K562 (cell line): ENCODE results near the gene MAP4K4. TPM values are rescaled to one million over a fixed set of nuclear protein-coding genes. Genes with fewer than 3 reads are reported as not detected.

Experiments
- ATAC-seq: fragments of 200-7000 bp; cut with Tn5 transposase; 3 replicates; pipeline ENCODE4 v1.9.1; 2020; ENCODE audit warnings: moderate library complexity
- BruUV-seq: library from RNA; stranded (reverse); fragments of 400-500 nt; replicated peaks from 2 replicates; lab custom pipeline; 2021; lab: Mats Ljungman, UMichigan
- CTCF ChIA-PET: fragments of 300-600 bp; formaldehyde crosslinking; extraction: SDS; loops from one replicate; lab custom pipeline; 2021; ENCODE audit warnings: low intra/inter-chr PET ratio; lab: Yijun Ruan, JAX
- POLR2A ChIA-PET: fragments of 300-600, 350-650 bp; sonication (Branson Sonifier 250); formaldehyde crosslinking; extraction: SDS; loops from one replicate; lab custom pipeline; 2021; ENCODE audit warnings: antibody characterized with exemption, inconsistent platforms; lab: Yijun Ruan, JAX
- DNase-seq, 4 experiments: peaks; one replicate each; pipeline versions ENCODE4 v3.0.0 to v3.0.0-alpha.2; 2011 to 2018; ENCODE audit warnings: low spot score in 3 of 4, mixed read lengths in 3 of 4; ENCODE audit errors: extremely low read depth in 1 of 4
- FAIRE-seq: peaks from 2 replicates; lab custom pipeline; 2011; peaks lifted over from hg19 to GRCh38; lab: Jason Lieb, UNC
- H2AFZ ChIP-seq: 2 replicates; pipeline ENCODE4 v1.6.0; 2011; ENCODE audit warnings: low read depth, low read length, control low read depth, inconsistent platforms
- H3K27ac ChIP-seq: fragments of 200-600 bp; 3 replicates; pipeline ENCODE4 v1.8.0; 2011; ENCODE audit warnings: low read depth, mild to moderate bottlenecking, control low read depth, inconsistent platforms, low read length, moderate library complexity, mixed read lengths; ENCODE audit errors: extremely low read depth
- H3K27me3 ChIP-seq, 2 experiments: fragments of 300-600 bp in 1 of 2; 2 replicates in 1 of 2; 3 replicates in 1 of 2; pipeline versions ENCODE4 v1.6.0 to v1.8.0; 2011; ENCODE audit warnings: inconsistent platforms in 2 of 2, low read length in 2 of 2, mild to moderate bottlenecking in 1 of 2, mixed read lengths in 1 of 2, moderate library complexity in 1 of 2; ENCODE audit not compliant: control insufficient read depth in 2 of 2, insufficient read depth in 2 of 2
- H3K36me3 ChIP-seq: fragments of 300-600 bp; 3 replicates; pipeline ENCODE4 v1.8.0; 2011; ENCODE audit warnings: mild to moderate bottlenecking, low read length, inconsistent platforms; ENCODE audit not compliant: control insufficient read depth, insufficient read depth
- H3K4me1 ChIP-seq, 2 experiments: fragments of 200-600 bp in 1 of 2; replicated peaks in 1 of 2; 2 replicates in 1 of 2; 3 replicates in 1 of 2; pipeline versions ENCODE4 v1.5.1 to v1.8.0; 2011; ENCODE audit warnings: inconsistent platforms in 2 of 2, low read length in 2 of 2, mild to moderate bottlenecking in 1 of 2, mixed read lengths in 1 of 2, moderate library complexity in 1 of 2; ENCODE audit not compliant: control insufficient read depth in 2 of 2, insufficient read depth in 2 of 2
- H3K4me2 ChIP-seq: 2 replicates; pipeline ENCODE4 v1.6.1; 2011; ENCODE audit warnings: low read length, control low read depth, inconsistent platforms, mixed read lengths; ENCODE audit not compliant: insufficient read depth
- H3K4me3 ChIP-seq: fragments of 200-600 bp; sonication (generic), shearing (Covaris generic); 2 replicates; pipeline ENCODE4 v1.5.1; 2016; ENCODE audit warnings: control low read depth, inconsistent platforms
- H3K79me2 ChIP-seq: fragments of 200-600 bp; 3 replicates; pipeline ENCODE4 v1.8.0; 2011; ENCODE audit warnings: low read length, inconsistent platforms; ENCODE audit not compliant: control insufficient read depth, insufficient read depth
- H3K9ac ChIP-seq, 2 experiments: 2 replicates each; pipeline versions ENCODE4 v1.6.0 to v1.6.1; 2011; ENCODE audit warnings: low read depth in 2 of 2, low read length in 2 of 2, control low read depth in 1 of 2, inconsistent platforms in 1 of 2, mild to moderate bottlenecking in 1 of 2, mixed read lengths in 1 of 2; ENCODE audit not compliant: insufficient read depth in 1 of 2
- H3K9me1 ChIP-seq: one replicate; pipeline ENCODE4 v1.6.0; 2011; ENCODE audit warnings: inconsistent platforms, mild to moderate bottlenecking, low read length, moderate library complexity; ENCODE audit not compliant: control insufficient read depth, insufficient read depth
- H3K9me3 ChIP-seq: replicated peaks from 2 replicates; pipeline ENCODE4 v1.5.1; 2011; ENCODE audit warnings: low read depth, low read length, inconsistent platforms; ENCODE audit not compliant: control insufficient read depth, insufficient read depth
- H4K20me1 ChIP-seq: replicated peaks from 2 replicates; pipeline ENCODE4 v1.6.1; 2011; ENCODE audit warnings: low read length, inconsistent platforms, mixed read lengths; ENCODE audit not compliant: control insufficient read depth, insufficient read depth
- BRF2 ChIP-seq: IDR thresholded peaks from 3 replicates; pipeline ENCODE4 v1.6.1; 2011; ENCODE audit warnings: borderline replicate concordance, mild to moderate bottlenecking; ENCODE audit not compliant: insufficient read length, insufficient read depth
- CTCFL ChIP-seq: IDR thresholded peaks from 2 replicates; pipeline ENCODE4 v1.6.1; 2011; ENCODE audit warnings: borderline replicate concordance, low read depth, mild to moderate bottlenecking, moderate library complexity, low read length; ENCODE audit not compliant: insufficient read depth, poor library complexity, severe bottlenecking
- HNRNPL ChIP-seq: fragments of 200-400 bp; formaldehyde crosslinking; IDR thresholded peaks from 2 replicates; pipeline ENCODE4 v1.6.1; 2017; ENCODE audit warnings: low read depth, mild to moderate bottlenecking, low read length
- ILK ChIP-seq: fragments of 450-650 bp; IDR thresholded peaks from 2 replicates; pipeline ENCODE4 v1.6.1; 2016; ENCODE audit warnings: missing genetic modification characterization, low read depth, mild to moderate bottlenecking, missing compliant biosample characterization, moderate library complexity, borderline replicate concordance
- KAT8 ChIP-seq: fragments of 450-650 bp; IDR thresholded peaks from 2 replicates; pipeline ENCODE4 v1.6.1; 2016; ENCODE audit warnings: low read depth, mild to moderate bottlenecking
- LCOR ChIP-seq: sonication (generic); formaldehyde crosslinking; IDR thresholded peaks from 2 replicates; pipeline ENCODE4 v1.8.0; 2022; ENCODE audit warnings: mild to moderate bottlenecking, missing genetic modification reagents
- NR3C1 ChIP-seq: sonication (generic); formaldehyde crosslinking; IDR thresholded peaks from 2 replicates; pipeline ENCODE4 v1.8.1; 2022; ENCODE audit warnings: missing genetic modification reagents
- RBBP5 ChIP-seq: fragments of 200-600 bp; sonication (generic); IDR thresholded peaks from 2 replicates; pipeline ENCODE4 v1.6.1; 2012; ENCODE audit warnings: borderline replicate concordance, mild to moderate bottlenecking, low read length, control low read depth, inconsistent platforms; ENCODE audit not compliant: insufficient read depth, poor library complexity, severe bottlenecking
- SIX5 ChIP-seq, 2 experiments: IDR thresholded peaks; 2 replicates each; pipeline ENCODE4 v1.6.1; 2011; ENCODE audit warnings: low read length in 2 of 2, borderline replicate concordance in 1 of 2, low read depth in 1 of 2, mild to moderate bottlenecking in 1 of 2, moderate library complexity in 1 of 2; ENCODE audit not compliant: insufficient read depth in 1 of 2
- TCF7 ChIP-seq: sonication (generic); IDR thresholded peaks from 2 replicates; pipeline ENCODE4 v1.6.1; 2016; ENCODE audit warnings: antibody characterized with exemption, borderline replicate concordance
- ZNF253 ChIP-seq: fragments of 250-450 bp; sonication (Bioruptor Pico); conservative IDR thresholded peaks from 2 replicates; pipeline ENCODE4 v1.6.1; 2021; ENCODE audit warnings: mild to moderate bottlenecking
- ZNF445 ChIP-seq: fragments of 250-450 bp; sonication (Bioruptor Pico); IDR thresholded peaks from 2 replicates; pipeline ENCODE4 v1.4.0; 2020; ENCODE audit warnings: low read depth, mild to moderate bottlenecking, moderate library complexity
- ZNF584 ChIP-seq: fragments of 200-800 bp; sonication (Bioruptor generic); IDR thresholded peaks from 2 replicates; pipeline ENCODE4 v1.6.1; 2016; ENCODE audit warnings: low read depth, mild to moderate bottlenecking, missing genetic modification characterization, missing compliant biosample characterization
- ZSCAN32 ChIP-seq: fragments of 450-650 bp; formaldehyde crosslinking; IDR thresholded peaks from 2 replicates; pipeline ENCODE4 v1.4.0; 2020; ENCODE audit warnings: mild to moderate bottlenecking, moderate library complexity
- WGBS: fragments of 100-300 bp; shearing (Covaris generic); methylation state at CpG from one replicate; pipeline ENCODE4 v1.1.6; 2016; ENCODE audit warnings: low coverage, mixed read lengths; ENCODE audit not compliant: insufficient coverage; ENCODE audit errors: missing lambda C conversion rate; 5-methylcytosine and 5-hydroxymethylcytosine counted together
- in situ Hi-C: fragments of 300-500 bp; cut with MboI; formaldehyde crosslinking; loops from 4 replicates; pipeline ENCODE4 v1.15.0; 2018; ENCODE audit warnings: inconsistent platforms, mixed read lengths
- intact Hi-C: fragments of 100-400 bp; cut with micrococcal nuclease; formaldehyde crosslinking; loops from 2 replicates; pipeline ENCODE4 v1.14.2; 2022
- polyA plus RNA-seq, 8 experiments: library from polyadenylated mRNA; depleted of rRNA in 4 of 8; stranded (reverse) in 5 of 8; unstranded in 3 of 8; fragments of >200 nt; fragmentation: Nextera tagmentation in 2 of 8; fragmentation: Illumina TruSeq in 1 of 8; extraction: Ambion mirVana in 2 of 8; extraction: Trizol in 1 of 8; gene quantifications; 2 replicates each; pipeline versions ENCODE4 v1.2.1 to v1.2.3, GENCODE V29; 2011 to 2014; ENCODE audit warnings: inconsistent platforms in 1 of 8, missing spikeins in 1 of 8
- total RNA-seq, 7 experiments: library from RNA; depleted of rRNA in 6 of 7; stranded (reverse); fragments of >200 nt in 6 of 7; fragmentation: Illumina TruSeq in 2 of 7; extraction: Trizol in 2 of 7; gene quantifications; 2 replicates each; pipeline versions ENCODE4 v1.2.1 to v1.2.3, GENCODE V29; 2011 to 2021; ENCODE audit warnings: low replicate concordance in 1 of 7
- TF ChIP-seq, protein P1 (sequence below): IDR thresholded peaks from 2 replicates; pipeline ENCODE4 v1.6.1; 2011; ENCODE audit not compliant: insufficient read length; ENCODE audit errors: extremely low read depth
- TF ChIP-seq, protein P2 (sequence below): sonication (generic); formaldehyde crosslinking; IDR thresholded peaks from 2 replicates; pipeline ENCODE4 v1.9.0; 2022; ENCODE audit warnings: mild to moderate bottlenecking, missing genetic modification reagents

Gene MAP4K4
- total and polyA plus RNA-seq, 9 of the 15 experiments (the other 6 are each of a cell fraction or from before 2014, with no cell fraction given): 7.6 to 76.4 (median 50.6) TPM

DNA sequence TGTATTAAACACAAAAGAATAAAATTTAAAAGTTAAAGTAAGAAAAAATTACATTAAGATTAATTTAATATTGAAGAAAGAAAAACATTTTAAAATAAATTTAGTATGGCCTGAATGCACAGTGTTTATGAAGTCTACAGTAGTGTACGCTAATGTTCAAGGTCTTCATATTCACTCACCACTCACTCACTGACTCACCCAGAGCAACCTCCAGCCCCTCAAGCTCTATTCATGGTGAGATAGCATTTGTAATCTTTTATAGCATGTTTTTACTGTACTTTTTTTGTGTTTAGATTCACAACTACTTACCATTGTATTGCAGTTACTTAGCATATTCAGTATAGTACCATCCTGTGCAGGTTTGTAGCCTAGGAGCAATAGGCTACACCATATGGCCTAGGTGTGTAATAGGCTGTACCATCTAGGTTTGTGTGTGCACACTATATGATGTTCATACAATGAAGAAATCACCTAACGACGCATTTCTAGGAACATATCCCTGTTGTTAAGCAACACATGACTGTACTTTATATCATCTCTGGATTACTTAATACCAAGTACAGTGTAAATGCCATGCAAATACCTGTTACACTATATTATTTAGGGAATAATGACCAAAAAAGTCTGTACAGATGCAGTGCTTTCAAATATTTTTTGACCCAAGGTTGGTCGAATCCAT, 150.3 kb downstream of the MAP4K4 start:
- POLR2A ChIA-PET: no interaction called here
- ATAC-seq: no peak

More for the DNA sequence above, 150.3 kb downstream of the MAP4K4 start:
- Histone ChIP-seq H3K9ac (no peak overlapping the region), H3K4me1 (no peaks in the 10 kb centered on the region), H3K36me3 (peaks cover 39% of the 10 kb centered on the region), H3K4me3 (no peak overlapping the region), H3K9me1 (no peaks in the 10 kb centered on the region), H3K27me3 (no peaks in the 10 kb centered on the region), H3K79me2 (no peaks in the 10 kb centered on the region), H3K9me3 (no peaks in the 10 kb centered on the region), H3K27ac (no peak overlapping the region), H4K20me1 (no peaks in the 10 kb centered on the region), H2AFZ (no peak overlapping the region), H3K4me2 (no peak overlapping the region)
- no peak for DNase-seq
- no TSS peak for BruUV-seq
- CTCF ChIA-PET: no interaction called here
- WGBS: 88% methylated on average over 4 of the region's 4 CpGs
- TF ChIP-seq BRF2 (no peak), TCF7 (no peak), KAT8 (no peak), ZNF445 (CRISPR knock-in tag) (no peak), ZNF253 (no peak), LCOR (CRISPR knock-in tag) (no peak), CTCFL (no peak), ZSCAN32 (CRISPR knock-in tag) (no peak), NR3C1 (CRISPR knock-in tag) (no peak), RBBP5 (no peak), SIX5 (IDR thresholded peaks at IDR 0.05; ENCODE audit: borderline replicate concordance in 1 of 2, insufficient read depth in 1 of 2, low read depth in 1 of 2, low read length in 2 of 2) (no peak), ZNF584 (CRISPR knock-in tag) (no peak), HNRNPL (no peak), ILK (no peak)
- TF ChIP-seq, protein P1, sequence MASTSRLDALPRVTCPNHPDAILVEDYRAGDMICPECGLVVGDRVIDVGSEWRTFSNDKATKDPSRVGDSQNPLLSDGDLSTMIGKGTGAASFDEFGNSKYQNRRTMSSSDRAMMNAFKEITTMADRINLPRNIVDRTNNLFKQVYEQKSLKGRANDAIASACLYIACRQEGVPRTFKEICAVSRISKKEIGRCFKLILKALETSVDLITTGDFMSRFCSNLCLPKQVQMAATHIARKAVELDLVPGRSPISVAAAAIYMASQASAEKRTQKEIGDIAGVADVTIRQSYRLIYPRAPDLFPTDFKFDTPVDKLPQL: no peak
- TF ChIP-seq, protein P2, sequence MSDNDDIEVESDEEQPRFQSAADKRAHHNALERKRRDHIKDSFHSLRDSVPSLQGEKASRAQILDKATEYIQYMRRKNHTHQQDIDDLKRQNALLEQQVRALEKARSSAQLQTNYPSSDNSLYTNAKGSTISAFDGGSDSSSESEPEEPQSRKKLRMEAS (CRISPR knock-in tag): no peak
- in situ Hi-C loops: no loop called here
- no peak for FAIRE-seq
- intact Hi-C loops: no loop called here
